GM19438 (cell line): ENCODE data around the gene CTAGE9.

Experiments used
- ATAC-seq: cut with Tn5 transposase; IDR thresholded peaks from one replicate; pipeline ENCODE4 v1.9.1; 2021; ENCODE audit warnings: low read depth; ENCODE audit not compliant: unreplicated experiment

CTAGE9 gene

DNA sequence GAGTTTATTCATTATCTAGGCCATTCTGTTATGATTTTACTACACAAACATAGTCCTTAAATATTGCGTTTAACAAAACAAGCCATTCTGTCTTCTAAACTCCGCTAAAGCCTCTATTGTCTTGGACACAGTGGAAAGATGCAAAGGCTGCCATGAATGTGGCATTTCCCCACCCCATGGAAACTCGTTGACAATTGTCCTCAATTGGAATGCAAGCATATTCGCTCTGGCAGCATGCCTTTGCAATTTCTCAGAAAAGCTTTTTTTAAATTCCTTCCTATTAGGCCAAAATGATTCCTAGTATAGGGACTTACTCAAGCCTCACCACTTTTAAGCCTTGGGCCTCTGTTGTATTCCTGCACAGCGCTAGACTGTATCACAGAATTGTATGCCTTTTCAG is 32.4 kb downstream of the CTAGE9 start:
- ATAC-seq, result no peak

DNA sequence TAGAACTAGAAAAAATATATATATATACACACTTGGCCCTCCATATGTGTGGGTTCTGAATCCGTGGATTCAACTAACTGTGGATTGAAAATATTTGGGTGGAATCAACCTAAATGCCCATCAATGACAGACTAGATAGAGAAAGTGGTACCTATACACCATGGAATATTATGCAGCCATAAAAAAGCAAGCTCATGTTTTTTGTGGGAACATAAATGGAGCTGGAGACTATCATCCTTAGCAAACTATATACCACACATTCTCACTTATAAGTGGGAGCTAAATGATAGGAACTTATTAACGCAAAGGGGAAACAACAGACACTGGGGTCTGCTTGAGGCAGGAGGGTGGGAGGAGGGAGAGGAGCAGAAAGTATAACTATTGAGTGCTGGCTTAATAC is 37.6 kb downstream of the CTAGE9 start:
- no peak for ATAC-seq

DNA sequence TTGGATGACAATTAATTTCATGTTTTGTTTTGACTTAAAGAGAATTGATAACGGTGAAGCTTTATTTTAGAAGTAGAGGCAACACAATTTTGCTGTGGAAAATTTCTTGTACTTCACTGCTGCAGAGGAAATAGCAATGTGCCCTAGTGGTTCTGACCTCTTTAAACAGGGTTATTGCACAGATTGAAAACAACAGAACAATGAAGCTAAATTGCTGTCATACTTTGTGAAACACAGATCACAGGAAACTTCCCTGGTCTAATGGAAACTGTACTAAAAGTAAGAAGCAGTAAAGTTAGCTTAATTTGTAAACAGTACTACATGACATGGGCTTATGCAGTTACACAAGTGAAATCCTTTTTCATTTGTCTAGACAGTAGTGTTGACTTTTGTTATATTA is 40.9 kb downstream of the CTAGE9 start:
- ATAC-seq, result no peak

DNA sequence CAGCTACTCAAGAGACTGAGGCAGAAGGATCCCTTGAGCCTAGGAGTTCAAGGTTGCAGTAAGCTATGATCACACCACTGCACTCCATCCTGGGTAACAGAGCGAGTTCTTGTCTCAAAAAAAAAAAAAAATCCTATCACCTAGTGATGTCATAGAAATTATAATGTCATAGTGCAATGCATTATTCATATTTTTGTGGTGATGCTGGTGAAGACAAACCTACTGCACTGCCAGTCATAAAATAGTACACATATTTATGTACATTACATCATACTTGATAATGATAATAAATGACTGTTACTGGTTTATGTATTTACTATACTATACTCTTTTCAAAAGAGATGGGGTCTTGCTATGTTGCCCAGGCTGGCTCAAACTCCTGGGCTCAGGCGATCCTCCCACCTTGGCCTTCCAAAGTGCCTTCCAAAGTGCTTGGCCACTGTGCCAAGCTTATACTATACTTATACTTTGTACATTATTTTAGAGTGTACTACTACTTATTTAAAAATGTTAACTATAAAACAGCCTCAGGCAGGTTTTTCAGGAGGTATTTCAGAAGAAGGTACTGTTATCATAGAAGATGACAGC is 47.1 kb downstream of the CTAGE9 start:
- ATAC-seq, result no peak

DNA sequence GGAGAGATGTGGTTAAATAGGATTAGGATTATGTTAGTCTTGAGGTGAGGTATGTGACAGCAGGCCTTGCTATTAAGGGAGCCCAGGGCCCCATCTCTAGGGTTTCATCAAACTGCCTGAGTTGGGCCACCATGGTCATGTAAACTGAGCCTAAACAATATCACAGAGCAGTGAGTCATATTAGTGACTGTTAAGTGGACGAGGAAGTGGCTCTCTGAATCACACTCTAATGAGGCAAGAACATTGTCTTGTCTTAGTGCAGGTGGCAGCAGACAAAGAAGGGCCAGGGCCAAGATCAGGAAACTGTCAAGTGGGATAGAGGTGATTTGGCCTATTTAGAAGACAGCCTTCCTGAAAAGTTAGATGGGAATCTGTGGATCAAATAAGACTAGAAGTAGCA is 50.6 kb downstream of the CTAGE9 start:
- ATAC-seq, result no peak
